Activated CD4-positive, alpha-beta T cell treated with anti-CD3 and anti-CD28 coated beads for 48 hours (primary cell): ENCODE data around the gene ANKRD26.
"Not testable (repeated sequence)": the region's sequence is repeated elsewhere in the genome, so short reads cannot be mapped to it uniquely, and the experiment has no call there.

Experiments used
- DNase-seq: peaks from one replicate; pipeline ENCODE4 v3.0.0-alpha.2; 2020

The ANKRD26 gene

DNA sequence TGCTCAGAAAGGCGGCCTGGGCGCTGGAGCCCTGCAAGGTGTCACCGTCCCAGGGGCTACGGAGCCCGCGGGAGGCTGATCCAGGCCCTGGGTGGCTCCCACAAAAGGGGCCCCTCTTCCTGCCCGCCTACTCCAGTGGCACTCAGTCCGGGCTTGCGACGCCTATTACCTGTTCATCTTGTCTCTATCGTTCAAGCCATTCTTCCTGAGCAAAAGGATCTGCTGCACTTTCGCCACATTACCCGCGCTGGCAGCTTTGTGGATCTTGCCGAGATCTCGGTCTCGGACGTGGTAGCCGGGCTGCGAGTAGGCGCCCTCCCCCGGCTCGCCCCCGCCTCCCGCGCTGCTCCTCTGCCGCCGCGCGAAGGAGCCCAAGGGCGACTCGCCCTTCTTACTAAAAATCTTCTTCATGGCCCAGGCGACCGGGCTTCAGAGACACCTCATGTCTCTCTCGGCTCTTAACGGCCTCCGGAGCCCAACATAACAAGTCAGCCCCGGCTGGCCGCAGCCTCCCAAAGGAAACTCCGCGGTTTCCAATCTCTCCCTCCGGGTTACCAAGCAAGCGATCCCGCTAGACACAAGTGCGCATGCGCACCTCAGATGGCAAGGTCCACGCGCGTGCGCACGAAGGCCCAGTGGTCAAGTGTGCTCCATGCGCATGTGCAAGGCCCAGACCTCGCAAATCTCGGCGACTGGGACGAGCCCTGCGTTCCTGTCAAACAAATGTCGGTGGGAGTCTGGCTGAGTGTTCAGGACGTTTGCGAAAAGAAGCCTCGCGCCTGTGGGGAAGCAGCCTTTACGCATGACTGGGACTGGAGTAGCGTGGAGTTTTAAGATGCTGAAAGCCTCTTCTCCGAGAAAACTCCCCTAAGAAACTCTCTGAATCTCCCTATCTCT, at the start of gene ANKRD26:
Gene ANKRD26 (minus strand): TSS at position 579 of the 897 bp plus-strand sequence. CDS start 168 bp downstream, at position 411.
- DNase-seq = peak; percentile 97

DNA sequence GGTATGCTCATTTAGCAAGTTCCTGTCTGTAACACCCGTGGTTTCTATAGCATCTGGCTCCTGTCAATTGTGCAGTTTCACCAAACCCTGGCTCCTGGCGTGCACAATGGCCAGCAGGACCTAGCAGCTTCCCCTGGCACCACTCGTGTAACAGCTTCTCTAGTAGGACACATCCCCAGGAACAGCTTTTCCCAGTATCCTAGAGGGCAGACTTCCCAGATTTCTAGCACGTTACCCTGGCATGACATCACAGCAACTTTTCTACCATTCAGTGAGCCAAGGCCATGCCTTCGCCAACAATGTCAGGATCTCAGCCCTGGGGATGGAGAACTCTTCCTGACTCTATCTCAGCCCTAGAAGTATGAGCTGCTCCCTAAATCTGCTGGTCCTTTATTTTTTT, 47.4 kb upstream of the ANKRD26 start:
- no peak for DNase-seq

DNA sequence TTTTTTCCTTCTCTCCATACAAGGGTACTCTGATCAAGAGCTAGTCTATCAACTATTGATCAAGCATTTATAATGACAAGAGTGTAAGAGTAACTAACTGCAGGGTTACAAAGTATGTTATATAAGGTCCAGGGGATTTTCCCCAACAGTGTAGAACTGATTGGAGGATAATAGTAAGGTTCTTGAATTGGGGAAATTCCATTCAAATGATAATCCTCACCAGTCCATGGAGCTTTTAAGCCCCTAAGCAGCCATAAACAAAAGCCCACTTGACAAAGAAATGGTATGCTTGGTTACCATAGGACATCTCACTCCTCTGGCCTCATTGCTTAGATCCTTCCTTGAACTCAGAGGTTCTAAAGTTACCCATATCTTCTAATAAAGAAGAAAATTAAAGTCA, 45.6 kb upstream of the ANKRD26 start:
- no peak for DNase-seq

DNA sequence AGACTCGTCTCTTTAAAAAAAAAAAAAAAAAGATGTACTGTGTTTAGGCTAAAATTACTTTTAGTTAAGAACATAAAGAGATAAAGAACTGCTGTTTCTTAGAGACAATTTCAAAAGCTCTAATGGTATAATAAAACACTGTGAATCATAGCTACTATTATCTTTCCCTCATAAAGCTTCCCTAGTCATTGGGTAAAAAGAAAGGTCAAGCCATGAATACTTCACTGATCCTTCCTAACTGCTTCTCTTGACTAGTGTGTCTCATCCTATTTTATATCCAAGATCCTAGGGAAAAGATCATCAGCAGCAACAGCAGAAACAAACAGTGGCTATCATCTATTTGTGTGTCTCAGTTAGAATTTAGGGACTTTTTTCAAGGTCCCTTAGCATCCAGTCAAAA, 43.4 kb upstream of the ANKRD26 start:
- DNase-seq = no peak

DNA sequence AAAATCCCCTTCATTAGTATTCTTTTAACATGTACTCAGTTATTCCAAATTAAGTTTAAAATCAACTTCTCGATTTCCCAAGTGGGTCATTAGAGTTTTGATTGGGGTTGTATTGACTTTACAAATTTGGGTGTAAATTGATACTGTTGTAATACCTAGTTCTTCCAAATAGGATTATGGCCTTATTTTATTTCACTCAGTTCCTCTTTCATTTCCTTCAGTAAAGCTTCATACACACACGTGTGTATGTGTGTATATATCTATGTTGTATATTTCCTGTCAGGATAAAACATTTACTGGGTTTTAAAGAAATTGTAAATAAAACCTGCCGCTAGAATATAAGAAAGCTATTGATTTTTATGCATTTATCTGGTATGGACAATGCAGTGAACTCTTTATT, 38.0 kb upstream of the ANKRD26 start:
- DNase-seq = no peak

DNA sequence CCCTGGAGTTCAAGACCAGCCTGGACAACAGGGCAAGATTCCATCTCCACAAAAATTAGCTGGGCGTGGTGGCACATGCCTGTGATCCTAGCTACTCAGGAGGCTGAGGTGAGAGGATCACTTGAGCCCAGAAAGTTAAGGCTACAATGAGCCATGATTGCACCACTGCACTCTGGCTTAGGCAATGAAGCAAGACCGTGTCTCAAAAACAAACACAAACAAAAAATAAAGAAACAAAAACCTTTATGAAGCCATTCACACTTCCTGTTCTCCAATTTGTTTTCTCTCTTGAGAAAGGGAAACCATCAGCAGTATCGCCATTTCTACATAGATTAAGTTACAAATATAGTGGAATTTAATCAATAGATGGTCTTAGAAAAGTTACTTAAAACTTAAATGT, 34.1 kb upstream of the ANKRD26 start:
- no peak for DNase-seq

DNA sequence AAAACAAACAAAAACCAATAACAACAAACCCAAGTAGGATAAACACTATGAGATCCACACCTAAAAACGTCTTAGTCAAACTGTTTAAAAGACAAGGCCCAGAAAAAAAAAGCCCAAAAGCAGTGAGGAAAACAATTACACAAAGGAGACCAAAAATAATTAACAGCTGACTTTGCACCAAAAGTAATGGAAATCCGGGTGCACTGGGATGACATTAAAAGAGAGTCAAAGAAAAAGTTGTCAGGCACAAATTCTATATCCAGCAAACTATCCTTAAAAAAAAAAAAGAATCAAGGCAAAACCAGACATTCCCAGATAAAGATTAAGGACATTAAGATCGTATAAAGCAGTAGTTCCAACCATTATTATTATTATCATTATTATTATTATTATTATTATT, 7.9 kb upstream of the ANKRD26 start:
- DNase-seq = no peak

DNA sequence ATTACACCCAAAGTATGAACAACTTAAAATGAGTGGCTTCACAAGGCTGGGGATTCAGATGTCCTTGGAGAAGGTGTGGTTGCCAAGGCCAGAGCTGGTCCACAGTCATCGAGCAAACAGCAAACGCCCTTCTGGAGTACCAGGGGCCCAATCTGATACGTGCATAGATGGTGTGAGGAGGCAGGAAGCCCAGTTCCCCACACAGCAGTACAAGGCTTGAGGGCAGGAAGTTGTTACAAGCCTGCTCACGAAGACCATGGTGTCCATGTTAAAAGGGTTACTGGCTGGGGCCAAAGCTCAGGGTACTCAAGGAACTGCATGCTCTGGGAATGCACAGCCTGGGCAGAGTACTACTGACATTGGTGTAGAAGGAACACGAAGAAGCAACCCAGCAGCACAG, 4.6 kb upstream of the ANKRD26 start:
- DNase-seq = peak; percentile 7

DNA sequence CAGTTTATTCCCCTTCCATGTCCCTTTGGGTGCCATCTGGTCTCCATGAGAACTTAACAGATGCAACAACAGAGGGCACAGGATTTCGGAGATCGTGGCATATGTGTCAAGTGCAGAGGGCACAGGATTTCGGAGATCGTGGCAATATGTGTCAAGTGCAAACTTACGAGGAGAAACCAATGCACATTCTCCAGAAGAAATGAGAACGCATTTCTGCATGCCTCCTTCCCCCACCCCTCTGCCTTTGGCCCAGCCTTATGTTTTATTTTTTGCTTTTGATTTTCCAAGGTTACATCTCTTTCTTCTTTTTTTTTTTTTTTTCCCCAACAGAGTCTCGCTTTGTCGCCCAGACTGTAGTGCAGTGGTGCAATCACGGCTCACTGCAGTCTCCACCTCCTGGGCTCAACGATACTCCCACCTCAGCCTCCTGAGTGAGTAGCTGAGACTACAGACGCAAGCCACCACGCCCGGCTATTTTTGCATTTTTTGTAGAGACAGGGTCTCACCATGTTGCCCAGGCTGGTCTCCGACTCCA, 586 bp upstream of the ANKRD26 start:
- peak; percentile 42 for DNase-seq

DNA sequence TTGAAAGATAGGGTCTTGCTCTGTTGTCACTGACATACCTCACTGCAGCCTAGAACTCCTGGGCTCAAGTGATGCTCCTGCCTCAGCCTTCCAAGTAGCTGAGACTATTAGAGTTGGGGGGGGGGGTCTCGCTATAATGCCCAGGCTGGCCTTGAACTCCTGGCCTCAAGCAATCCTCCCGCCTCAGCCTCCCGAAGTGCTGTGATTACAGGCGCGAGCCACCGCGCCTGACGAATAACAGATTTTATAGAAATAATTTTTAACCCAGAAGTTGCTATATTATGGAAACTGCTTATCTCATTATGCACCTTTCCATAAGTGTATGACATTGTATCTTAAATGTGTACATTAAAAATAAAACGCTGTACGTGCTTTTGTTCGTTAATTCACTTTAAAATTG, 846 bp downstream of the ANKRD26 start:
- no peak for DNase-seq

DNA sequence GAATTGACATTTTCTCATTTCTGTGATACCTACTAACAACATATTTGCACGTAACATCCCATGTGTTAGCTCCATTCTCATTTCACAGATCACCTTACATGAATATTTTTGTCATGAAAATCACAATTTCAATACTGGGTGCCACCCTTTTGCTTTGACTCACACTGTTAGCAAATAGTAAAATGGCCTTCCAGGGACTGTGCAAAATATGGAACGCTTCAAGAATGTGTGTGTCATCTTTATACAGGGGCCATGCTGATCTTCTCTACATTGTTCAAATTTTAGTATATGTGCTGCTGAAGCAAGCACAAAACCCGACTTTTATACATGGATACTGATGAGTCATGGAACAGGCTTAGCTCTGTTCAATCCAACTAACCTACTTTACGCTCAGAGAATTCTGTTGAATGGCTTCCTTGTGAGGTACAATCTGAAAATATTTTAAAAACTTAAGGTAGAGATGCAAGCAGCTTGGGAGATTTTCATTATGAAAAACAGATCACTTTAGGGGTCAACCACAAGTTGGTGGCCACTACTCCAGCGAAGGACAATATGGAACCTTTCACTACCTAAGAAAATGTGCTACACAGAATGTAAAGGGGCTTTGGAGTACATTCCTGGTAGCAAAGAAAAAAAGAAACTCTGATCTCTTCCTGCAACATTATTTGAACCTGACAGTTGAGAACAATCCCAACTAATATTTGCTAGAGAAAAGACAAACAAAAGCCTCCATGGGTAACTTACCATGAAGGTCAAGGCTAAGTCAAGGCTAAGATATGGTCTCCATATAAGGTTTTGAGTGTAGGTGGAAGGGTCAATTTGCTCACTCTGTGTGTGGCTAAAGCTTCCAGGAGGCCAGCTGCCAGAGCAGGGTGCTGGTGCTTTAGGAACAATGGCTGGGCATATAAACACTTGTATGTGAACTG, 11.9 kb downstream of the ANKRD26 start:
- no peak for DNase-seq

DNA sequence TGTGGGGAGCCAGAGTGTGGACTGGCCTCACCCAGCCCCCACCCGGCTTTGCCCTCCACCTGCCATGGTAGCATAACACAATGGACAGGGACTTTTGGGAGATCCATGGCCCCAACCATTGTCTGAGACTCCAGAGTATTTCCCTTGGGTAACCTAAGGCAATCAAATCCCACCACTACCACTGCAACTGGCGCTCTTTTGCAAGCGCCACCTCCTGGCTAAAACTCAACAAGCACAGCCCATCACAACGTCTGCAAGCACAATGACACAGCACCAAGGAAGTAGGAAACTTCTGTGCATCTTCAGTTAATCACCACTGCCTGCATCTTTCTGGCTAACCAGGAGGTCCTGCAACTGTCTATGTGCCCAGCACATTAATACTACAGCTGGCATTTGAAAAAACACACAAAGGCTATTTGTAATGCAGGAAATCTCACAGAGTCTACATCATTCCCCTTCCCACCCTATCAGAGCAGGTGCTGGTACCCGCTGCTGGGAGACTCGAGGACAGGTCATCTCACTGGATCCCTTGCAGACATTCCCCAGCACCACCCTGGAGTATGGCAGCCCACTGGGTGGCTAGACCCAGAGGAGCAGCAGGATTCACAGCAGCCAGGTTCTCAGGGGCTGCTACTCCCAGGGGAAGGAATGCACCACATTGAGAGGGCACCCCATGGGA, 27.7 kb downstream of the ANKRD26 start:
- peak; percentile 12 for DNase-seq

DNA sequence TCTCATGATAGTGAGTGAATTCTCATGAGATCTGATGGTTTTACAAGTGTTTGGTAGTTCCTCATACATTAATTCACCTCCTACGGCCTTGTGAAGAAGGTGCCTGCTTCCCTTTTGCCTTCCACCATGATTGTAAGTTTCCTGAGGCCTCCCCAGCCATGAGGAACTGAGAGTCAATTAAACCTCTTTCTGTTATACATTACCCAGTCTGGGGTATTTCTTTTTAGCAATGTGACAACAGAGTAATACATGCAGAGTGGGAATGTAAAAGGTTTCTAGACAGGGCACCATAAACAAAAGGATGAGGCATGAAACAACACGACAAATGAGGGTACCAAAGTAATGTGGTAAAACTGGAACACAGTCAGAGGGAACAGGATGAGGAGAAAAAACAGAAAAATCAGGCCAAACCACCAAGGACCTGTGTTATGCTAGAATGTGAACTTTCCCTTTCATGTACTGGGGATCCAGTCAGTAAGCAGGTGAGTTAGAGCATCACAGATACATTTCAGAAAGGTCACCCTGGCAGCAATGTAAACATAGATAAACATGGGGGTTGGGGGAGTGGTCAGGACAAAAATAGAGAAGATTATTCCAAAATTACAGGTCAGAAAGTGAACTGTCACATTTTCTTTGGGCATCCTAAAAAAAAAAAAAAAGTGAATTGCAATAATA, 31.9 kb downstream of the ANKRD26 start:
- no peak for DNase-seq

DNA sequence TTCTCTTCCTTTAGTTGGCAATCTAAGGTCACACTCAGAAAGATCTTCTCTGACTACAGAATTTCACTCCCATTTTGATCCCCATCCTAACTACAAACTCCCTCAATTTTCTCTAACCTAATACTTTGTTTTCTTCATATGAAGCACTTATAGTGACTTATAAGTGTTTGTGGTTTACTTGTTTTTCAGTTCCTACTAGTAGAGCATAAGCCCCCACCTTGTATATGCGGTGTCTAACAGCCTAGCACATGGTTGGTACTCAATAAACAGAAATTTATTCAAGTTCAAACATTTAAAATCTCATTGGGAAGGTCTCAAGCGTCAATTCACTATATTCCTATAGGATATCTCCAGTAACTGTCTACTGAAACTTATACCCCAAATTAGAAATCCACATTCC, 35.2 kb downstream of the ANKRD26 start:
- no peak for DNase-seq

DNA sequence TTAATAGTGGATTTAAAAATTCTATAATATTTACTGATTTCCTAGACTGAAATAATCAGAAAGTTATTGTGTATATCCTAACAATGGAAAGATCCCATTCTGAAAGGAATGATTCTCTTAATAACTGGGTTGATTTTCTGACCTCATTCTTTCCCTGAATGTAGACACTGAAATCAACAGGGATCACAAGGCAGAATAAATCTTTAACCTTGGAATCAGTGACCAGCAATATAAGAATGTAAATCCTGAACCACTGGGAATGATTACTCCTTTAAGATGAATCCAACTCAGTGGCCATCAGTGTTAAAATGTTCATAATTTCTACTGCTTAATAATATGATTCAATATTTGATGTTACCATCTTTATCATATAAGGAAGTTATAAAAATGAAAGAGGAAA, 47.6 kb downstream of the ANKRD26 start:
- DNase-seq = no peak

DNA sequence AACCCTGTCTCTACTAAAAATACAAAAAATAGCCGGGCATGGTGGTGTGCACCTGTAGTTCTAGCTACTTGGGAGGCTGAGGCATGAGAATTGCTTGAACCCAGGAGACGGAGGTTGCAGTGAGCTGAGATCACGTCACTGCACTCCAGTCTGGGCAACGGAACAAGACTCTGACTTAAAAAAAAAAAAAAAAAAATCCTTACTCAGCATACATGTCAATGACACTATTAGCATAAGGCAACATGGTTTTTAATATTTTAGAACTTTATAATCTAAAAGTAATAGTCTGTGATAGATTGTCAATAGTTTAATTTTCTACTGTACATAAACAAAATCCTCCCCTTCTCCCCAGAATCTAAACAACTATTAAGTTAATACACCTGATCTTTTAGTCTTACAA, 55.0 kb downstream of the ANKRD26 start:
- not testable (repeated sequence) for DNase-seq

DNA sequence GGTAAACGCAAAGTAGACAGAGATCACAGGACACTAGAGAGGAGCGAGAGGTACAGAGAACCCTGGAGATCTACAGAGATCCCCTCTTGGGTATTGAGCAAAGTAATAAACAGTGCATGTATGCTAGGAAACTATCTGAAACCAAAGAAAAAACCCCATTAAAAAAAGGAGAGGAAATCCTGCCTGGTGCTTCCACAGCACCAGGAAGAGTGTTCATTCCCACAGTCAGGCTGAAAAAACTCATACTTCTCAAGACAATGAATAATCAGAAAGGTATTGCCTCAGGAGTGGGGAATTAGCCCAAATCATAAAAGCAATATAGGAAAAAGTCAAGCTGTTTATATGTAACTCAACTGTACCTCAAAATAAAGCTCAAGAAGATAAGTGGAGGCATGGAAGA, 59.1 kb downstream of the ANKRD26 start:
- DNase-seq = no peak

DNA sequence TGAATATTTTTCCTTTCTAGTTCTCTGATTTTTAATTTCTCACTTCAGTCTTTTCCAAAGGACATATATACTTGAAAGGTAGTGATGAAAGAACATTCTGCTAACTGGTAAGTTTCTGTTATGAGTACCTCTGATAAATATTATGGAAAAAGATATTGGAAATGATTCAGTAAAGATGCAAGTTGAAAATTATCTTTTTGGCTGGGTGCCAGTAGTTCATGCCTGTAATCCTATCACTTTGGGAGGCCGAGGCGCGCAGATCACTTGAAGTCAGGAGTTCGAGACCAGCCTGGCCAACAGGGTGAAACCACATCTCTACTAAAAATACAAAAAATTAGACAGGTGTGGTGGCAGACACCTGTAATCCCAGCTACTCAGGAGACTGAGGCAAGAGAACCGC, 62.1 kb downstream of the ANKRD26 start:
- no peak for DNase-seq

DNA sequence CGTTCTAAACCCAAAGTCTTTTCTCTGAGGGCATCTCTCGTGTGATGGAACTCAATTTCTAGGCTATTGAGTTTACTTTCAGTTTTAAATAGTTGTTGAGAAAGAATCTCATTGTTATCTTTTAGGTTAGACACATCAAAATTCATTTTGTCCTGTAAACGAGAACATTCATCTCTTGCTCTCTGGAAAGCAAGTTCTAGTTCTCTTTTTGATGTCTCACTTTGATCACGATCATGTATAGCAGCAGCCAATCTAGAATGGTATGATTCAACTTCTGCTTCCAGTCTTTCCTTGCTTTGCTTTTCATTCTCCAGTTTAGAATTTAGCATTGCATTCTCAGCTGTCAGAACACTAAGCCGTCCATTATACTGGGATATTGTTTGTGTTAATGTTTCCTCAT, 65.1 kb downstream of the ANKRD26 start:
- no peak for DNase-seq

DNA sequence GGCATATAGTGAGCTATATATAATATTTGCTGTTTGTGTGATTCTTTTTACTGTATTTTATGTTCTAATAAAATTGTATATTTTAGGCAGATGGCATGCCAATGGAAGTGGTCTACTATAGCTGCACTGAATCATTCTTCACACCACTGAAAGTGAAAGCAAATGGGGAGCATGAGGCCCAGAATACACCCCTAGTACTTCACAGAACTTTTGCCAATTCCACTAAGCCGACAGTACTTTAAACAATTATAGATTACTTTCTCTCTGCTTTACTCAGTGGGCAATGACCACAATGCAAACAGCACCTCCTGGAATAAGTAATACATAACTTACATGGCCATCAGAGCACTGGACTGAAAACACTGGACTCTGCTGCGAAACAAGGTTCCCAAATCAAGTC, 70.2 kb downstream of the ANKRD26 start:
- no peak for DNase-seq

DNA sequence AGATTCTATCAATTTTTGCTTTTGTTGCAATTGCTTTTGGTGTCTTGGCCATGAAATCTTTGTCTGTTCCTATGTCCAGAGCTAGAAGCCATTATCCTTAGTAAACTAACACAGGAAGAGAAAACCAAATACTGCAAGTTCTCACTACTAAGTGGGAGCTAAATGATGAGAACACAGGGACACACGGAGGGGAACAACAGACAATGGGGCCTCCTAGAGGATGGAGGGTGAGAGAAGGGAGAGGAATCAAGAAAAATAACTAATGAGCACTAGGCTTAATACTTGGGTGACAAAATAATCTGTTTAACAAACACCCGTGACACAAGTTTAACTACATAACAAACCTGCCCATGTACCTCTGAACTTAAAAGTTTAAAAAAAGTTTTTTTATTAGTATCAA, 78.2 kb downstream of the ANKRD26 start:
- DNase-seq = no peak

DNA sequence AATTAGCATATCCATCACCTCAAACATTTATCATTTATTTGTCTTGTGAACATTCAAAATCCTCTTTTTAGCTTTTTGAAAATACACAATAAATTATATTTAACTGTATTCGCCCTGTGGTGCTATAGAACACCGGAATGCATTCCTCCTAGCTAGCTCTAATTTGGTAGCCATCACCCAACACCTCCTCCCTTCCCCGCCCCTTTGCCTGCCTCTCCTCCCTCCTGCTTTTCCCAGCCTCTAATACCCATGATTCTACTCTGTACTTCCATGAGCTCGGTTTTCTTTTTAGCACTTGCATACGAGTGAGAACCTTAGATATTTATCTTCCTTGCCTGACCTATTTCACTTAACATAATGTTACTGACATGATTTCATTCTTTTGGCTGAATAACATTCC, 80.1 kb downstream of the ANKRD26 start:
- no peak for DNase-seq
